GM19328 (cell line): ENCODE results near the gene RPEL1.

ENCODE experiments used
- ATAC-seq: cut with Tn5 transposase; IDR thresholded peaks from one replicate; pipeline ENCODE4 v1.9.1; 2021; ENCODE audit warnings: mild to moderate bottlenecking, moderate library complexity; ENCODE audit not compliant: unreplicated experiment

The RPEL1 gene

DNA sequence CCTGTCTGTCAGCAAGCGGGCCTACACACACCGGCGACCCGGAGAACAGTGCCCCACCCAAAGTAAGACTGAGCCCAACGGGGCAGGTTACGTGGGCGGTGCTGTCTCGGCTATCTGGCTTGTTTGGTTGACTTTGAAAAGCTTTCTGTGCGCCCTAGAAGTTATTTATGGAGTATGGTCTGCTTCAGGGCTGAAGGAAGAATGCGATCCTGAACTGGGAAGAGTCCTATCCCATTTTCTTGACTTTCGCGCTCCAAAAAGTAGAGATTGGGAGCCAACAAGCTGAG is 32.8 kb downstream of the RPEL1 start:
- no peak for ATAC-seq

- ATAC-seq, result no peak
Measured at GRCh38 chr10:103278862-103279298, 33.2 kb downstream of the RPEL1 start.

DNA sequence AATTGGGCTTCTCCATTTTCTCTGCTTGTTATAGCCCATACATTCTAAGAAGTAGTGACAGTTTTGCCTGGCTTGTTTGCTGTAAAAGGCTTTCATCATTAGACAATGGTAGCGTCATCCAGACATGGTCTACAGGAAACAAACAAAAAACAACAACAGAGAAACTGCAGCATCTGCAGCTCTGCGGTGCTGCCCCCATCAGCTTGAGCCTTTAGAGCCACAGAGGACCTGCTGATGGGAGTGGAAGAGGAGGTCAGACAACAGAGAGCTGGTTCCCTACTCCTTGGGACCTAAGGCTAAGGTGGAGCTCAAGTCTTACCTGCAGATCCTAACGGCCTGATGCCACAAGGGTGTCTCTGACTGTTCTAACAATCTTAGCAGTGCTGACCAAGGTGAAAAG is 34.3 kb downstream of the RPEL1 start:
- no peak for ATAC-seq

DNA sequence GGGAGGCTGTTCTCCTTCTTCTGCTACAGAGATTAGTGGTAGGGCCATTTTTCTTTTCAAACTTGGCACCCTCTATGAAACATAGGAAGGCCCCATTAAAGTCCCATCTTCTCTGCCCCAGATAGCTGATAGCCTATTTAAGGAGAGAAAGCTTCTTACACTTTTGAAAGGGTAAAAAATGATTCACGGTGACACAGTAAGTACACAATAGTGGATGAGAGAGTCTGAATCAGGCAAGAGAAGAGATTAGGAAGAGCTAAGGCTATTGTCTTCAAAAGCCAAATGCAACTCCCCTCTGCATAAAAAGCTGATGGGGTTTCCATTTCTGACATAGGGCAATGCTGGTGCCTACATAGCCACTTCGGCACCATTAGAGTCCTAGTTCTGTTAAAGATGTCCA is 34.8 kb downstream of the RPEL1 start:
- no peak for ATAC-seq

- no peak for ATAC-seq
Measured at GRCh38 chr10:103281753-103282152, 36.1 kb downstream of the RPEL1 start.

- no peak for ATAC-seq
Measured at GRCh38 chr10:103282961-103283360, 37.3 kb downstream of the RPEL1 start.

DNA sequence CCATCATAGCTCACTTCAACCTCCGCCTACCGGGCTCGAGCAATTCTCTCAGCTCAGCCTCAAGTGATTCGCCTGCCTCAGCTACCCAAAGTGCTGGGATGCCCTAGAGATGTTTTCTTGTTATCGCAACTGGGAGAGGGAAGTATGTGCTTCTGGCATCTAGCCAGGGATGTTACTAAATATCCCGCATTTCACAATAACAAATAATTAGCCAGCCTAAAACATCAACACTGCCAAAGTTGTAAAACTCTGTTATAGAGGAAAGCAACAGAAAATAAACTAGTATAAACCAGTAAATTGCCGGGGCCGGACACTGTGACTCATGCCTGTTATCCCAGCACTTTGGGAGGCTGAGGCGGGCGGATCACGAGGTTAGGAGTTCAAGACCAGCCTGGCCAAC is 38.5 kb downstream of the RPEL1 start:
- no peak for ATAC-seq

- ATAC-seq, result no peak
Measured at GRCh38 chr10:103287992-103288391, 42.3 kb downstream of the RPEL1 start.

GRCh38 chr10:103291588-103291987 is 45.9 kb downstream of the RPEL1 start:
- ATAC-seq, result no peak

- ATAC-seq, result no peak
Measured at GRCh38 chr10:103295374-103296015, 49.8 kb downstream of the RPEL1 start.
